ENCODE measurements around the gene RBP4.

GRCh38 chr10:93580828-93581227 lies 20.2 kb downstream of the RBP4 start:
- no peak for TF ChIP-seq CTCF (IDR thresholded peaks at IDR 0.05)
- no peak for TF ChIP-seq POLR2A (IDR thresholded peaks at IDR 0.05)
- TF ChIP-seq POLR2AphosphoS5 (IDR thresholded peaks at IDR 0.05), result no peak
